GM10847 (cell line): ENCODE results near the gene APOC3.

ENCODE experiments used
- POLR2A ChIP-seq: IDR thresholded peaks from 2 replicates; pipeline ENCODE4 v1.6.1; 2011; ENCODE audit not compliant: insufficient read length; ENCODE audit errors: extremely low read depth

The APOC3 gene

GRCh38 chr11:116851626-116852025, 21.9 kb downstream of the APOC3 start:
- TF ChIP-seq POLR2A, result no peak

GRCh38 chr11:116852261-116853031, 22.7 kb downstream of the APOC3 start:
- TF ChIP-seq POLR2A, result no peak

DNA sequence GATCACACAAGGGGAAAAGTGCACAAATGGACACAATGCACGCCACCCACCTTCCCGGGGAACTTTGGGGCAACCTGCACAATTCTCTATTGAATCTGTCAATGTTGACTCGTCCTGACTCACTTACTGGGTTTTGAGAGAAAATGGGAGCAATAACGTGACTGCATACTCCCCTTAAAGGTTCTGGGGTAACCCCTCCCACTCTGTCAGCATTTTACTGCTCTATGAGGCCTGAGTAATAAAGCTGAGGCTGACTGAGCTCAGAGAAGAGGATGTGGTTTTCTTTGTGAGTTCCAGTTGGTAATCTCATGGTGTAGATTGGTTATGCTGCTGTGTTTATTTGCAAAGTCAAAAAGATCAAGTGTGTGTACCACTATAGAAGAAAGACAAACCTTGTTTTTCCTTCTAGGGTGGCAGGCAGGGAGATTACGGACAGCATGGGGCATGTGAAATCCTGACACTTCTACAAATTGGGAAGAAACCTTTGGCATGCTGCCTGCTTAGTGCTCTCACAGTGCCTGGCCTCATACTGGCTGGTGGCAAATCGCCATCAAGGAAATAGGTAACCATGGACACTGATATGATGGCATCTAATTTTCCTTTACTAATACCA, 23.9 kb downstream of the APOC3 start:
- TF ChIP-seq POLR2A, result no peak

- TF ChIP-seq POLR2A, result no peak
Measured at GRCh38 chr11:116855413-116855812, 25.7 kb downstream of the APOC3 start.

- no peak for TF ChIP-seq POLR2A
Measured at GRCh38 chr11:116856423-116856822, 26.7 kb downstream of the APOC3 start.

GRCh38 chr11:116857316-116857715, 27.6 kb downstream of the APOC3 start:
- TF ChIP-seq POLR2A, result no peak

DNA sequence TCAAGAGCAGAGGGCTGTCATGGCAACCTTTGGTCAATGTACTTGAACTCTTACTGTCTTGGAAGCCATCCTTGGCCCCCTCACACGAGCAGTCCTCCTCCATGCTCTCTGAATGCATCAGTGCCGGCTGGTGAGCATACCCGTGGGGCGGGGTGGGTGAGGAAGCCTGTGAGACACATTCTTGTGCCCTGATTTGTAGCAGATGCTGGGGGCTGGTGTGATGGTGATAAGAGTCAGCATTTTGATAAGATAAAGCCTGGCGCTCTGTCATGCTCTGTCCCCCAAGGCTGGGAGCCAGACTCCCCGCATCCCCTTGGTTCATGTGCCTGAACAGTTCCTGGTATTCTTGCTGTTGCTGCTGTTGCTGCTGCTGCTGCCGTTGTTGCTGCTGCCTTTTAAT, 28.2 kb downstream of the APOC3 start:
- no peak for TF ChIP-seq POLR2A

GRCh38 chr11:116859175-116859574, 29.5 kb downstream of the APOC3 start:
- TF ChIP-seq POLR2A, result no peak

DNA sequence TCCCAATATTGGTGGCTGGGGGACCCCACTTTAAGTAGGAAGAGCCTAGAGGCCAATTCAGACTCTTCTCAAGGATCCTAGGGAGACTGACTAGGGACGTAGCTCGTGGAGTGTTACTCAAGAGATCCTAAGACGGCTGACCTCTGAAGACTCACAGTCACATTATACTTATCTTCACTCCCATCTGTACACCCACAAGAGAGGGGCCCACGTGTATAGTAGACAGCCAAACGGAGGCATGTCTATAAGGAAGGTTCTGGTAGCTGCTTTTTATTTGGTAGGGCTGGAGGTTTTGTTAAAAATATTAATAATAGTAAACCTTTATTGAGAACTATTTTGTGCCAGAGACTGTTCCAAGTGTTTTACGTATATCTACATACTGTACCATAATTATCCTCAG, 30.6 kb downstream of the APOC3 start:
- TF ChIP-seq POLR2A, result no peak

- TF ChIP-seq POLR2A, result no peak
Measured at GRCh38 chr11:116861539-116861938, 31.8 kb downstream of the APOC3 start.

GRCh38 chr11:116862185-116862584, 32.5 kb downstream of the APOC3 start:
- no peak for TF ChIP-seq POLR2A

DNA sequence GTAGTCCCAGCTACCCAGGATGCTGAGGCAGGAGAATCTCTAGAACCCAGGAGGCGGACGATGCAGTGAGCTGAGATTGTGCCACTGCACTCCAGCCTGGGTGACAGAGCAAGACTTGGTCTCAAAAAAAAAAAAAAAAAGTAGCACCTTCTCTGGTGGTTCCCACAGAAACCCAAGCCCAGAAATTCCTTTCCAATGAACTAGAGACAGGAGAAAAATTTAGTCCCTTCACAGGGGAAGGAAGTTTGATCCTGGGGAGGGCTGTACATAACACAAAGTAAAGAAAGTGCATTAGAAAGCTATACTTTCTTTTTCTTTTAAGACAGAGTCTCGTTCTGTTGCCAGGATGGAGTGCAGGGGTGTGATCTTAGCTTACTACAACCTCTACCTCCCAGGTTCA, 33.2 kb downstream of the APOC3 start:
- TF ChIP-seq POLR2A, result no peak

- no peak for TF ChIP-seq POLR2A
Measured at GRCh38 chr11:116864531-116864930, 34.8 kb downstream of the APOC3 start.

DNA sequence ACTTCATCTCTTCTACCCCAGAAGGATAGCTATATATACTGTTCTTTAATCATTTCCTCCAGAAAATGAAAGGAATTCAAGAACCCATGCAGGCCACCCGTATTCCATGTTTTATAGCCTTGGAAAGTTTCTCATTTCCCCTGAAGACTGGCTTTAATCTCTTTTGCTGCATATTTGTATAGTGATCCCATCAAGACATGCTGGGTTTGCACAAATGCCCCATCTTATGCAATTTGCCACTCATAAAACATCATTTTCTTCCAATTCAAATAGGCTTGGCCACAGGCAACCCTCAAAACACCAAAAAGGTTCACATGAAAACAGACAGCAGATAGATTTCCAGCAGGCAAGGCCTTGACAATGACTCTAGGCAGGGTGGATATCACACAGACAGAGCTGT, 36.0 kb downstream of the APOC3 start:
- TF ChIP-seq POLR2A, result no peak

DNA sequence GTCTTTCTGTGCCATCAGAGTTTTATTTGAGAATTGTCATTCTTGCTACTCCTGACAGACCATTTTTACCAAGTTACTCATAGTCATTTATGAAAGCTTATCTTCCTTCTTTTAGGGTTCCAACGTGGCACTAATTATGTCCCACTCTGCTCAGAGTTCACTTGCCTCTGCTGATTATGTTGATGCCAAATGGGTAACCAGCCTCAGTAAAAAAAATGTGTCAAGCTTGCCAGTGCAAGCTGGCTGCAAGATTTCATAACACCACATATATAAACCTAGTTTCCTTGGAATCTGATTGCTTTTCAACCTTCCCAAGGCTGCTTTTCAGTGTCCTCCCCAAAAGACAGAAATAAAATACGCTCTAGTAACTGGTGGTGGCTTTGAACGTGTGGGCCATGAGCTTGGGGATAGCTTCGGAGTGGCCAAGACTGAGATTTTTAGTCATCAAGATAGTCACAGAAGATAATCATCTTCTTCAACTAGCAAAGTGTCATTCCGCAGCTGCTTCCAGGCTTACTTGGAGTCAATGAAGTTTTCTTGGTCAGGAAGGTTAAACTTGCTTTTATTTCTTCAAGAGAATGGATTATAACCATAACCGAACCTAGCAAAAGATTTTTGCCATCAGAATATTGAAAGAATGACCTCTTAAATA, 37.2 kb downstream of the APOC3 start:
- TF ChIP-seq POLR2A, result no peak

- no peak for TF ChIP-seq POLR2A
Measured at GRCh38 chr11:116867619-116868018, 37.9 kb downstream of the APOC3 start.
